Epithelial cell of esophagus (primary cell): ENCODE results near the gene KRTAP1-5.
"Not testable (repeated sequence)": the region's sequence is repeated elsewhere in the genome, so short reads cannot be mapped to it uniquely, and the experiment has no call there.

Source experiments
- DNase-seq: peaks from one replicate; pipeline ENCODE4 v3.0.0; 2010; ENCODE audit warnings: low read depth
- H3K4me3 ChIP-seq: 2 replicates; pipeline ENCODE4 v1.5.1; 2011; ENCODE audit warnings: mild to moderate bottlenecking, low read length, control low read depth
- TF ChIP-seq, protein P1 (sequence below): IDR thresholded peaks from 2 replicates; pipeline ENCODE4 v1.5.1; 2011; ENCODE audit warnings: low read depth, mild to moderate bottlenecking, low read length, control low read depth, inconsistent platforms; ENCODE audit not compliant: insufficient read depth; ENCODE audit errors: missing control alignments

KRTAP1-5 gene

DNA sequence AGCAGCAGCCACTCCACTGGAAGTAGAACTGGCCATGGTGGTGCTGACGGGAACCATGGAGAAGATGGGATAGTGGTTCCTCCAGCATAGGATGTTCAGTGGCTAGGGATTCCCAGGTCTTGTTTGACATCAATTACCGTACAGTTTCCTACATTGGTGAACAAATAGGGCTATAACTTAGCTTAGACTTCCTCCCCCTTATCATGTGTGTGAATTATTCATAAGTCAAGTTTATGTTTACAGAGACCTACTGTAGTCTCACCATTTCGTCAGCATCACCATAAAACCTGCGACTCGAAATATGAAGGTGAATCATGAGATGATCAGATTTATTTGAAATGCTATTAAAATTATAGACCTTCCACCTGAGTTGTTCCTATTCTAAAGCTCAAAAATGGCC lies 31.7 kb upstream of the KRTAP1-5 start:
- TF ChIP-seq, protein P1, sequence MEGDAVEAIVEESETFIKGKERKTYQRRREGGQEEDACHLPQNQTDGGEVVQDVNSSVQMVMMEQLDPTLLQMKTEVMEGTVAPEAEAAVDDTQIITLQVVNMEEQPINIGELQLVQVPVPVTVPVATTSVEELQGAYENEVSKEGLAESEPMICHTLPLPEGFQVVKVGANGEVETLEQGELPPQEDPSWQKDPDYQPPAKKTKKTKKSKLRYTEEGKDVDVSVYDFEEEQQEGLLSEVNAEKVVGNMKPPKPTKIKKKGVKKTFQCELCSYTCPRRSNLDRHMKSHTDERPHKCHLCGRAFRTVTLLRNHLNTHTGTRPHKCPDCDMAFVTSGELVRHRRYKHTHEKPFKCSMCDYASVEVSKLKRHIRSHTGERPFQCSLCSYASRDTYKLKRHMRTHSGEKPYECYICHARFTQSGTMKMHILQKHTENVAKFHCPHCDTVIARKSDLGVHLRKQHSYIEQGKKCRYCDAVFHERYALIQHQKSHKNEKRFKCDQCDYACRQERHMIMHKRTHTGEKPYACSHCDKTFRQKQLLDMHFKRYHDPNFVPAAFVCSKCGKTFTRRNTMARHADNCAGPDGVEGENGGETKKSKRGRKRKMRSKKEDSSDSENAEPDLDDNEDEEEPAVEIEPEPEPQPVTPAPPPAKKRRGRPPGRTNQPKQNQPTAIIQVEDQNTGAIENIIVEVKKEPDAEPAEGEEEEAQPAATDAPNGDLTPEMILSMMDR = no peak
- DNase-seq = peak; percentile 24
- H3K4me3 ChIP-seq = no peak overlapping the region

DNA sequence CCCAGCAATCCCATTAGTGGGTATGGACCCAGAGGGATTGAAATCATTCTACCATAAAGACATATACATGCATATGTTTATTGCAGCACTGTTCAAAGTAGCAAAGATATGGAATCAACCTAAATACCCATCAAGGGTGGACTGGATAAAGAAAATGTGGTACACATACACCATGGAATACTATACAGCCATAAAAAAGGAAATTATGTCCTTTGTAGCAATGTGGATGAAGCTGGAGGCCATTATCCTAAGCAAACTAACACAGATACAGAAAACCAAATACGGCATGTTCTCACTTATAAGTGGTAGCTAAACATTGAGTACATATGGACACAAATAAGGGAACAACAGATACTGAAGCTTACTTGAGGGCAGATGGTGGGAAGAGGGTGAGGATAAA lies 30.5 kb upstream of the KRTAP1-5 start:
- no peak overlapping the region for H3K4me3 ChIP-seq
- TF ChIP-seq, protein P1 = no peak
- DNase-seq = no peak

DNA sequence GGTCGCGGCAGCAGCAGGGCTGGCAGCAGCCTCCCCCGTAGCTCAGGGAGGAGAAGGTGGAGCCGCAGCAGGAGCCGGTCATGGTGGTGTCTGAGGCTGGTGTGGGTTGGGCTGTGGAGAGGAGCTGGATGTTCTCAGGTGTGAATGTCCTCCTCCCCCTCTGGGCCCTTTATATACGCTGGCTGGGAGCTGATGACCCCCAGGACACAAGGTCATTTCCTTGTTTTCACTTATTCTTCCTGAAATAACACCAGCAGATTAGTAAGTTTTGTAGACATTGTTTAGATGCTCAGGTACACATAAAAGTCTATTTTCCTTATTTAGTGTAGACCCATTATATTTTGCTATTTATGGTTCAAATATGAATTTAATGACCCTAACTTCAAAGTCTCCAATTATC lies 28.1 kb upstream of the KRTAP1-5 start, which contains the start of gene KRTAP2-2:
TSS of gene KRTAP2-2 (minus strand) at position 101 of the 400 bp plus-strand sequence. CDS start at position 82, 19 bp downstream.
- not testable (repeated sequence) for H3K4me3 ChIP-seq, DNase-seq

DNA sequence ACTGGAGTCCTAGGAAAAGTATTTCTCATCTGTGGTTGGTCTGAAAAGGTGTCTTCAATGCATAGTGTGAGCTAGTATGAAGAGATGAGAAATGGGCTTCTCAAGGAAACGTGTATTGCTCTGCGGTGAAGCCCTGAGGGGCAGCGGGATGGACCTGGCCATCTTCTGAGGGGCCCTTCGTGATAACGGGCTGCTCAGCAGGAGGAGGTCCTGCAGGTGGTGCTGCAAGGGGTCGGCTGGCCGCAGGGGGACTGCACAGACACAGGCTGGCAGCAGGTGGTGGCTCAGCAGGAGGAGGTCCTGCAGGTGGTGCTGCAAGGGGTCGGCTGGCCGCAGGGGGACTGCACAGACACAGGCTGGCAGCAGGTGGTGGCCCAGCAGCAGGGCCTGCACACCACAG lies 27.5 kb upstream of the KRTAP1-5 start:
- not testable (repeated sequence) for H3K4me3 ChIP-seq, DNase-seq

DNA sequence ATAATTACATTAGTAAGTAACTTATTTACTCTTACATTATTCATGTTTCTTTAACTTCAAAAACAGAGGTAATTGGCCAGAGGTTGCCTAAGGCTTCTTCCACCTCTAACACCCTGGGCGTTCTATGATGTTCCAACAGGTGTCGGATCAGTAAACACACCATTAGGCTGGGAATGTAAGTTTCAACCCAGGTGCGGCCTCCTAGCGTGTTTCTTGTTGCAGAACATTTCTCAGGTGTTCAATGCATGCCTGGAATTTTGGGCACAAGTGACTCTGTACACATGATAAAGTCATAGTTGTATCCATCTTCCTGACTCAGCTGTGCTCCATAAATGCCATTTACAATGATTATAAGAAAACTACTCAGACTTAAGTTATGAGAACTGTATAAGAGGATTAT lies 27.0 kb upstream of the KRTAP1-5 start:
- TF ChIP-seq, protein P1 = no peak
- H3K4me3 ChIP-seq = no peak overlapping the region
- no peak for DNase-seq

DNA sequence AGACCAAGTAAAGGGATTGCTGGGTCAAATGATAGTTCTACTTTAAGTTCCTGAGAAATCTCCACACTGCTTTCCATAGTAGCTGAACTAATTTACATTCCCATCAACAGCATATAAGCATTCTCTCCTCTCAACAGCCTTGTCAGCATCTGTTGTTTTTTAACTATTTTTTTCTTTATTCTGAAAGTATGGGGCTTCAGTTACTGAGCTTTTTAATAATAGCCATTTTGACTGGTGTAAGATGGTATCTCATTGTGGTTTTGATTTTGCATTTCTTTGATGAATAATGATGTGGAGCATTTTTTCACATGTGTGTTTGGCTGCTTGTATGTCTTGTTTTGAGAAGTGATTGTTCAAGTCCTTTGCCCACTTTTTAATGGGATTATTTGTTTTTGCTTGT lies 25.6 kb upstream of the KRTAP1-5 start:
- no peak overlapping the region for H3K4me3 ChIP-seq
- TF ChIP-seq, protein P1 = no peak
- DNase-seq = no peak

DNA sequence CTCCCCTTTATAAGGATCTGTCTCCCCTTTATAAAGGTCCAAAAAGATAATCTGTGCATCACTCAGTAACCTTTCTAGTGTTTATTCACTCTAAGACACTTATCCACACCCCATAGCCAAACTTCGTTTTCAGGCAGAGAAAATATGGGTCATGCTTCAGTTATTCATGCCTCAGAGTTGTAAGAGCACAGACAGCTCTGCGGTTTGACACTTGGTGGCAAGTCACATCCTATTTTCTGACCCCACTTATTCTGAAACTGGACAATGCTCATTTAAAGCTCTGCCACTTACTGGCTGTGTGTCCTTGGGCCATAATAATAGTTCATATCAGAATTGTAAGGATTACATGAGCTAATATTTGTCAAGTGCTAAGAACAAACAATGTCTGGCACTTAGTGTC lies 22.1 kb upstream of the KRTAP1-5 start:
- peak; percentile 36 for DNase-seq
- TF ChIP-seq, protein P1 = no peak
- H3K4me3 ChIP-seq = no peak overlapping the region

DNA sequence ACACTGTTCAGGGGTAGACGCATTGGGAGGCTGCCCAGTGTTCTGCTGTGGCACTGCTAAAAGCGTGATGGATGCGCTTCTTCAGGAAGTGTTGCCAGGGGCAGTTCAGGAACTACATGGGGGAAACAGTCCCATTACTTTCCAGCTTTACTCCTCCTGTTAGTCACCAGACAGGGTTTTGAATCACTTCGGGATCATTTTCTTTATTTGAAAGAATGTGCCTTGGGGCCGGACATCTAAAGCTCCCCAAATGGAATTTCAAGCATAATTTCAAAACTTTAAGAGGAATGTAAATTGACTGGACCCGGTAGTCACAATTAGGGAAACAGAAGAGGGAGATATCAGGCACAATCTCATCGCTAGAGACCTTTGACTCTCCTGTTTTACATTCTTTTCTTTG lies 21.4 kb upstream of the KRTAP1-5 start:
- DNase-seq = peak; percentile 53
- H3K4me3 ChIP-seq = no peak overlapping the region
- TF ChIP-seq, protein P1 = no peak

DNA sequence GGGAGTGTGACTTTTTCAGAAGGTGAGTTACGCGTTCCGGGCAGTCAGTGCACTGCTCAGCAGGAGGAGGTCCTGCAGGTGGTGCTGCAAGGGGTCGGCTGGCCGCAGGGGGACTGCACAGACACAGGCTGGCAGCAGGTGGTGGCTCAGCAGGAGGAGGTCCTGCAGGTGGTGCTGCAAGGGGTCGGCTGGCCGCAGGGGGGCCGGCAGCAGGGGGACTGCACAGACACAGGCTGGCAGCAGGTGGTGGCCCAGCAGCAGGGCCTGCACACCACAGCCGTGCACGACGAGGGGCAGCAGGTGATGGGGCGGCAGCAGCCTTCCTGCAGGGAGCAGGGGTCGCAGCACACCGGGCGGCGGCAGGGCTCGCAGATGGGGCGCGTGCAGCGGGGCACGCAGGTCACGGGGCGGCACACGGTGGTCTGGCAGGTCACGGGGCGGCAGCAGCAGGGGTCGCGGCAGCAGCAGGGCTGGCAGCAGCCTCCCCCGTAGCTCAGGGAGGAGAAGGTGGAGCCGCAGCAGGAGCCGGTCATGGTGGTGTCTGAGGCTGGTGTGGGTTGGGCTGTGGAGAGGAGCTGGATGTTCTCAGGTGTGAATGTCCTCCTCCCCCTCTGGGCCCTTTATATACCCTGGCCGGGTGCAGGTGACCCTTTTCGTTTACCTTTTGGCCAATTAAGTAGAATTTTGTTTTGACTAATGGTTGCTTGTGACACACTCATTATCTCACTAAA lies 19.9 kb upstream of the KRTAP1-5 start, which contains the start of gene KRTAP2-1:
TSS of gene KRTAP2-1 (minus strand) at position 582 of the 731 bp plus-strand sequence. CDS start at position 533, 49 bp downstream.
- not testable (repeated sequence) for H3K4me3 ChIP-seq, DNase-seq
